ENCODE data around the gene ZNF280C.

DNA sequence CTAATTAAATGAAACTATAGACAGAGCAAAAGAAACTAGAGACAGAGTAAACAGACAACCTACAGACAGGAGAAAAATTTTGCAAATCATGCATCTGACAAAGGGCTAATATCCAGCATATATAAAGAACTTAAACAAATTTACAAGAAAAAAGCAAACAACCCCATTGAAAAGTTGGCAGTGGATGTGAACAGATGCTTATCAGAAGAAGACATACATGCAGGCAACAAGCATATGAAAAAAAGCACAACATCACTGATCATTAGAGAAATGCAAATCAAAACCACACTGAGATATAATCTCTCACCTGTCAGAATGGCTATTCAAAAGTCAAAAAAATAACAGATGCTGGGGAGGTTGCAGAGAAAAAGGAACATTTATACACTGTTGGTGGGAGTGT lies 14.8 kb downstream of the ZNF280C start:
- TF ChIP-seq, protein P1, sequence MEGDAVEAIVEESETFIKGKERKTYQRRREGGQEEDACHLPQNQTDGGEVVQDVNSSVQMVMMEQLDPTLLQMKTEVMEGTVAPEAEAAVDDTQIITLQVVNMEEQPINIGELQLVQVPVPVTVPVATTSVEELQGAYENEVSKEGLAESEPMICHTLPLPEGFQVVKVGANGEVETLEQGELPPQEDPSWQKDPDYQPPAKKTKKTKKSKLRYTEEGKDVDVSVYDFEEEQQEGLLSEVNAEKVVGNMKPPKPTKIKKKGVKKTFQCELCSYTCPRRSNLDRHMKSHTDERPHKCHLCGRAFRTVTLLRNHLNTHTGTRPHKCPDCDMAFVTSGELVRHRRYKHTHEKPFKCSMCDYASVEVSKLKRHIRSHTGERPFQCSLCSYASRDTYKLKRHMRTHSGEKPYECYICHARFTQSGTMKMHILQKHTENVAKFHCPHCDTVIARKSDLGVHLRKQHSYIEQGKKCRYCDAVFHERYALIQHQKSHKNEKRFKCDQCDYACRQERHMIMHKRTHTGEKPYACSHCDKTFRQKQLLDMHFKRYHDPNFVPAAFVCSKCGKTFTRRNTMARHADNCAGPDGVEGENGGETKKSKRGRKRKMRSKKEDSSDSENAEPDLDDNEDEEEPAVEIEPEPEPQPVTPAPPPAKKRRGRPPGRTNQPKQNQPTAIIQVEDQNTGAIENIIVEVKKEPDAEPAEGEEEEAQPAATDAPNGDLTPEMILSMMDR (IDR thresholded peaks at IDR 0.05): no peak
- no peak for TF ChIP-seq POLR2A (IDR thresholded peaks at IDR 0.05)

All from uterus (tissue), 2 donors.